ENCODE measurements around the gene LTBP1. TPM values are rescaled to one million over a fixed set of nuclear protein-coding genes. Genes with fewer than 3 reads are reported as not detected.

The LTBP1 gene
- polyA plus RNA-seq, 2 of the 4 experiments (the other 2 are of a cell fraction) = 23.8 to 30.4 TPM

GRCh38 chr2:33083699-33084387, 137.1 kb downstream of the LTBP1 start:
- CTCF ChIA-PET = interaction anchor here (1.3 to 1.7 kb wide), 2 partner anchors 21 to 31 kb away, joined by 3 read pairs; no protein-coding TSS in a partner anchor
- Histone ChIP-seq H3K27ac (no peak overlapping the region), H3K9me3 (no peaks in the 10 kb centered on the region), H3K4me1 (peaks cover 13% of the 10 kb centered on the region), H3K4me2 (no peak overlapping the region), H3K4me3 (no peak overlapping the region)
- peak; percentile 62 for TF ChIP-seq MAFK (IDR thresholded peaks at IDR 0.05; ENCODE audit: partially characterized antibody)
- no peak for TF ChIP-seq ZSCAN20 (CRISPR knock-in tag; IDR thresholded peaks at IDR 0.05)
- no peak for TF ChIP-seq ELK1 (IDR thresholded peaks at IDR 0.05; ENCODE audit: low read depth, low read length)
- no peak for ATAC-seq
- DNase-seq (ENCODE audit: low read depth in 1 of 2, low spot score in 1 of 2) = no peak
- no peak for FAIRE-seq
- POLR2A ChIA-PET = no interaction called here
- 86% methylated on average over 6 of the region's 6 CpGs for WGBS (ENCODE audit: missing lambda C conversion rate)

DNA sequence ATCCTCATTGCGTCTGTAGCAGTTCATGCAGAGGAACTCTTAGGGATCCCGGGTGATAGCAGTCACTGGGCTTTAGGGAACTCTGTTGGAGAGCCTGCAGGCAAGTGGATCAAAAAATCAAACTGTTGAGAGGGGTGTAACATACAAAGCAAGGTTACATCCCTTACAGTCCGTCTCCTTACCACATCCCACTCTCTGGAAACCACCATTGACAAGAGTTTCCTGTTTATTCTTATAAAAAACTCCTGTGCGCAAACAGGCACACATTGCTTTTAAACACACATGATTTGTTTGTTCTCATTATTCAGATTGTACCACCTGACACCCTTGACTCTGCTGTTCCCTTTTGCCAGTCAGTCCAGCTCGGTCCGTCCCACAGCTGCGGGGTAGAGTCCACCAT, 137.7 kb downstream of the LTBP1 start:
- ChIA-PET CTCF (interaction anchor here (1.1 to 1.7 kb wide), 2 partner anchors 15 to 22 kb away, joined by 3 to 4 read pairs; no protein-coding TSS in a partner anchor), POLR2A (no interaction called here)
- no peak overlapping the region for H3K4me2 ChIP-seq
- no peak overlapping the region for H3K27ac ChIP-seq
- H3K9me3 ChIP-seq = no peaks in the 10 kb centered on the region
- no peak for FAIRE-seq
- peaks cover 13% of the 10 kb centered on the region for H3K4me1 ChIP-seq
- DNase-seq (ENCODE audit: low read depth in 1 of 2, low spot score in 1 of 2) = no peak
- 84% methylated on average over 7 of the region's 7 CpGs for WGBS (ENCODE audit: missing lambda C conversion rate)
- TF ChIP-seq EHMT2 (IDR thresholded peaks at IDR 0.05; ENCODE audit: low read depth) (no peak), HMGXB4 (CRISPR knock-in tag; IDR thresholded peaks at IDR 0.05; ENCODE audit: borderline replicate concordance) (no peak), JUN (IDR thresholded peaks at IDR 0.05) (no peak), CEBPB (IDR thresholded peaks at IDR 0.05) (no peak), HOXB5 (CRISPR knock-in tag; IDR thresholded peaks at IDR 0.05) (no peak), PHF8 (IDR thresholded peaks at IDR 0.05; ENCODE audit: borderline replicate concordance, low read depth) (no peak), ELK1 (IDR thresholded peaks at IDR 0.05; ENCODE audit: low read depth, low read length) (no peak), SMC3 (IDR thresholded peaks at IDR 0.05) (no peak), FOSL2 (IDR thresholded peaks at IDR 0.05) (no peak), FOSL2 (CRISPR knock-in tag; IDR thresholded peaks at IDR 0.05) (no peak)
- H3K4me3 ChIP-seq = no peak overlapping the region
- ATAC-seq = no peak

DNA sequence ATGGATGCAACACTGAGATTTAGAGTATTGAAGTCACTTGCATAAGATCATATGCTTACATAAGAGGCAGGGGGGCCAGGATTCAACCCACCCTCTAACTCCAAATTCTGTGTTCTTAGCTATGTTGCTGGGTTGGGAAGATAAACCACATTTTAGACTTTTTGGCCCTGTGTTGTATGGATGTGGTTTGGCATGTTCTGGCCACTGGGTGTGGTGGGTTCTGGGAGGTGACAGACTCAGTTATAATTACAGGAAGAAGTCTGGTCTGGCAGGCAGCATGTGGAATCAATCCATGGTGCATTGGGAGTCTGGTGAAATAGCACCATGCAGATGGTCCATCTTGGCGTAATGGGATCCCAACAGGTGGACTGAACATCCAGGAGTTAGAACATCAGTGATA, 138.9 kb downstream of the LTBP1 start:
- Histone ChIP-seq H3K27ac (no peak overlapping the region), H3K4me1 (peaks cover 13% of the 10 kb centered on the region), H3K4me3 (no peak overlapping the region), H3K4me2 (no peak overlapping the region), H3K9me3 (no peaks in the 10 kb centered on the region)
- POLR2A ChIA-PET = no interaction called here
- FAIRE-seq = no peak
- no peak for ATAC-seq
- TF ChIP-seq NR3C1 (IDR thresholded peaks at IDR 0.05) (no peak), HMGXB4 (CRISPR knock-in tag; IDR thresholded peaks at IDR 0.05; ENCODE audit: borderline replicate concordance) (no peak), ELK1 (IDR thresholded peaks at IDR 0.05; ENCODE audit: low read depth, low read length) (no peak), MAFK (IDR thresholded peaks at IDR 0.05; ENCODE audit: partially characterized antibody) (no peak), RFX5 (IDR thresholded peaks at IDR 0.05) (no peak), TP53 (CRISPR knock-in tag; IDR thresholded peaks at IDR 0.05) (no peak), GATA3 (IDR thresholded peaks at IDR 0.05; ENCODE audit: borderline replicate concordance) (no peak), HDAC2 (IDR thresholded peaks at IDR 0.05) (no peak), CHD2 (IDR thresholded peaks at IDR 0.05; ENCODE audit: low read length, partially characterized antibody) (no peak)
- 88% methylated on average over 1 of the region's 1 CpG for WGBS (ENCODE audit: missing lambda C conversion rate)
- no peak for DNase-seq (ENCODE audit: low read depth in 1 of 2, low spot score in 1 of 2)
- CTCF ChIA-PET = interaction anchor here (1.1 to 1.7 kb wide), 5 partner anchors 10 to 185 kb away, joined by 3 to 11 read pairs (median 8); no protein-coding TSS in a partner anchor
